Suprapubic skin (tissue), 3 donors: ENCODE data around the gene RTP3.

Experiments
- CTCF ChIP-seq, 2 donors: fragments of 200-600 bp in 1 of 2; fragments of 450-650 bp in 1 of 2; sonication (generic) in 1 of 2; IDR thresholded peaks; one replicate each; pipeline ENCODE4 v1.5.1; 2016 to 2019; ENCODE audit warnings: antibody characterized with exemption in 2 of 2, mild to moderate bottlenecking in 1 of 2, moderate library complexity in 1 of 2
- POLR2A ChIP-seq, 2 donors: fragments of 450-650 bp; IDR thresholded peaks; one replicate each; pipeline ENCODE4 v1.6.1; 2017; ENCODE audit warnings: antibody characterized with exemption in 2 of 2, mild to moderate bottlenecking in 2 of 2, moderate library complexity in 2 of 2

GRCh38 chr3:46497556-46498265 lies at the start of gene RTP3:
- no peak for TF ChIP-seq POLR2A (IDR thresholded peaks at IDR 0.05)
- TF ChIP-seq CTCF (IDR thresholded peaks at IDR 0.05) = no peak
